GM23338 (cell line): ENCODE results near the gene COPS4. TPM values are rescaled to one million over a fixed set of nuclear protein-coding genes. Genes with fewer than 3 reads are reported as not detected.
A peak's percentile ranks its signal among the peaks of the same experiment; 100 is the strongest.
"Not testable (repeated sequence)": the region's sequence is repeated elsewhere in the genome, so short reads cannot be mapped to it uniquely, and the experiment has no call there.

Experiments
- ATAC-seq: fragments of 200-7000 bp; cut with Tn5 transposase; 3 replicates; pipeline ENCODE4 v1.9.1; 2020
- DNase-seq: peaks from one replicate; pipeline ENCODE4 v3.0.0-alpha.2; 2015; ENCODE audit warnings: low spot score
- H2AFZ ChIP-seq: fragments of 200-600 bp; sonication (generic); 2 replicates; pipeline ENCODE4 v1.8.0; 2016; ENCODE audit warnings: antibody characterized with exemption, mild to moderate bottlenecking, moderate library complexity
- H3F3A ChIP-seq: fragments of 200-600 bp; sonication (generic); replicated peaks from 2 replicates; pipeline ENCODE4 v1.8.0; 2017; ENCODE audit warnings: antibody characterized with exemption, mixed run types, low read depth
- H3K27ac ChIP-seq: fragments of 200-600 bp; sonication (generic); 2 replicates; pipeline ENCODE4 v1.6.1; 2016; ENCODE audit warnings: low read depth
- H3K27me3 ChIP-seq: fragments of 200-600 bp; sonication (generic); 2 replicates; pipeline ENCODE4 v1.8.0; 2016; ENCODE audit warnings: mild to moderate bottlenecking, mixed run types, moderate library complexity; ENCODE audit not compliant: insufficient read depth
- H3K36me3 ChIP-seq: fragments of 200-600 bp; sonication (generic); 2 replicates; pipeline ENCODE4 v1.8.0; 2016; ENCODE audit warnings: mild to moderate bottlenecking; ENCODE audit not compliant: insufficient read depth
- H3K4me1 ChIP-seq: fragments of 200-600 bp; sonication (generic); 2 replicates; pipeline ENCODE4 v1.8.0; 2016; ENCODE audit warnings: mild to moderate bottlenecking, moderate library complexity; ENCODE audit not compliant: insufficient read depth
- H3K4me2 ChIP-seq: fragments of 200-600 bp; sonication (generic); 2 replicates; pipeline ENCODE4 v1.7.1; 2017; ENCODE audit warnings: mixed run types
- H3K4me3 ChIP-seq: fragments of 200-600 bp; sonication (generic); 2 replicates; pipeline ENCODE4 v1.6.1; 2016; ENCODE audit warnings: mixed run types
- H3K79me2 ChIP-seq: fragments of 200-600 bp; sonication (generic); replicated peaks from 2 replicates; pipeline ENCODE4 v1.8.0; 2017; ENCODE audit warnings: mild to moderate bottlenecking; ENCODE audit not compliant: insufficient read depth
- H3K9me2 ChIP-seq: fragments of 200-600 bp; sonication (generic); 2 replicates; pipeline ENCODE4 v1.8.0; 2017; ENCODE audit not compliant: insufficient read depth
- H4K20me1 ChIP-seq: fragments of 200-600 bp; sonication (generic); replicated peaks from 2 replicates; pipeline ENCODE4 v1.8.0; 2017; ENCODE audit warnings: mild to moderate bottlenecking; ENCODE audit not compliant: insufficient read depth
- H3K27ac Mint-ChIP-seq: 2 replicates; pipeline ENCODE4 v1.8.0; 2020; ENCODE audit warnings: inconsistent platforms, mild to moderate bottlenecking, moderate library complexity, mixed read lengths
- H3K27me3 Mint-ChIP-seq: 3 replicates; pipeline ENCODE4 v1.8.0; 2022; ENCODE audit warnings: low read depth, mild to moderate bottlenecking, moderate library complexity, mixed read lengths, inconsistent platforms; ENCODE audit not compliant: insufficient read depth, poor library complexity
- H3K36me3 Mint-ChIP-seq: 3 replicates; pipeline ENCODE4 v1.8.0; 2021; ENCODE audit warnings: low read depth, mild to moderate bottlenecking, inconsistent platforms, moderate library complexity, mixed read lengths
- H3K4me1 Mint-ChIP-seq: 3 replicates; pipeline ENCODE4 v1.8.0; 2020; ENCODE audit warnings: mild to moderate bottlenecking, inconsistent platforms, mixed read lengths
- H3K4me3 Mint-ChIP-seq: 3 replicates; pipeline ENCODE4 v1.8.0; 2021; ENCODE audit warnings: moderate library complexity, mild to moderate bottlenecking, inconsistent platforms, mixed read lengths
- H3K9me3 Mint-ChIP-seq: 3 replicates; pipeline ENCODE4 v1.8.0; 2020; ENCODE audit warnings: moderate library complexity, mild to moderate bottlenecking, inconsistent platforms, mixed read lengths
- EZH2 ChIP-seq: fragments of 200-600 bp; sonication (generic); IDR thresholded peaks from one replicate; pipeline ENCODE4 v1.8.0; 2017; ENCODE audit warnings: antibody characterized with exemption, mild to moderate bottlenecking, low read depth; ENCODE audit not compliant: unreplicated experiment
- JUNB ChIP-seq: IDR thresholded peaks from one replicate; pipeline ENCODE4 v1.6.1; 2016; ENCODE audit warnings: antibody characterized with exemption; ENCODE audit not compliant: unreplicated experiment
- NANOG ChIP-seq: IDR thresholded peaks from 2 replicates; pipeline ENCODE4 v1.6.1; 2016; ENCODE audit warnings: antibody characterized with exemption, borderline replicate concordance
- polyA plus RNA-seq: library from polyadenylated mRNA; unstranded; fragments of >200 nt; fragmentation: Nextera tagmentation; extraction: Ambion mirVana; gene quantifications from 2 replicates; pipeline ENCODE4 v1.2.1, GENCODE V29; 2016
- total RNA-seq: library from RNA; depleted of rRNA; stranded (reverse); fragments of >200 nt; shearing (Covaris generic); gene quantifications from 2 replicates; pipeline ENCODE4 v1.2.3, GENCODE V29; 2014
- TF ChIP-seq, protein P1 (sequence below), 2 experiments: fragments of 200-600 bp in 1 of 2; sonication (generic) in 1 of 2; conservative IDR thresholded peaks; 2 replicates each; pipeline versions ENCODE4 v1.5.1 to v1.6.1; 2016 to 2017; ENCODE audit warnings: antibody characterized with exemption in 2 of 2, low read depth in 2 of 2, mild to moderate bottlenecking in 2 of 2, moderate library complexity in 1 of 2
- TF ChIP-seq, protein P2 (sequence below): IDR thresholded peaks from one replicate; pipeline ENCODE4 v1.6.1; 2018; ENCODE audit warnings: antibody characterized with exemption; ENCODE audit not compliant: unreplicated experiment

COPS4 gene
- total and polyA plus RNA-seq, 2 experiments from 2014 or later, result 23.7 to 46.6 TPM

DNA sequence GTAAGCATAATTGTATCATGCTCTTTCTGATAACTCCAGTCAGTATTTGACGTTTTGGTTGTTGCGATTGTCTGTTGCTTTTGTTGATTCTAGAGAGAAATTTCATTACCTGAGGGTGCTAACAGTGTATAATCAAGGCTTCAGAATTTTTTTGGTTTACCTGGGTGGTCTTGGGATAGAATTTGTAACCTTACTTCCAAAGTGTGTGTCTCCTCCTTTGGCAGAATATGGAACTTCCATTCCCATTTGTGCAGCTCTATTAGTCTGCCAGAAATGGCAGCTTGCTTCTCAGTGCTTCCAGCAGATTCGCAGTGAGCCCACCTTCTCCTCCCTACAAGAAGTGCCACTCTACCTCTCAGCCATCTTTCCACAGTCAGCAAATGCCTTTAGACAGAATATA is 5.3 kb downstream of the COPS4 start:
- Histone ChIP-seq H3K4me2 (no peak overlapping the region), H4K20me1 (peaks cover 6% of the 10 kb centered on the region), H3K36me3 (no peaks in the 10 kb centered on the region; the same call in 1 of the 2 replicates), H3K9me2 (no peaks in the 10 kb centered on the region), H3K4me3 (no peak overlapping the region), H3K79me2 (peaks cover 71% of the 10 kb centered on the region), H3F3A (no peaks in the 10 kb centered on the region), H2AFZ (no peak overlapping the region), H3K27me3 (no peaks in the 10 kb centered on the region), H3K4me1 (no peaks in the 10 kb centered on the region; the same call in 1 of the 2 replicates), H3K27ac (no peak overlapping the region)
- no peaks in the 10 kb centered on the region for H3K9me3 Mint-ChIP-seq
- TF ChIP-seq, protein P1, sequence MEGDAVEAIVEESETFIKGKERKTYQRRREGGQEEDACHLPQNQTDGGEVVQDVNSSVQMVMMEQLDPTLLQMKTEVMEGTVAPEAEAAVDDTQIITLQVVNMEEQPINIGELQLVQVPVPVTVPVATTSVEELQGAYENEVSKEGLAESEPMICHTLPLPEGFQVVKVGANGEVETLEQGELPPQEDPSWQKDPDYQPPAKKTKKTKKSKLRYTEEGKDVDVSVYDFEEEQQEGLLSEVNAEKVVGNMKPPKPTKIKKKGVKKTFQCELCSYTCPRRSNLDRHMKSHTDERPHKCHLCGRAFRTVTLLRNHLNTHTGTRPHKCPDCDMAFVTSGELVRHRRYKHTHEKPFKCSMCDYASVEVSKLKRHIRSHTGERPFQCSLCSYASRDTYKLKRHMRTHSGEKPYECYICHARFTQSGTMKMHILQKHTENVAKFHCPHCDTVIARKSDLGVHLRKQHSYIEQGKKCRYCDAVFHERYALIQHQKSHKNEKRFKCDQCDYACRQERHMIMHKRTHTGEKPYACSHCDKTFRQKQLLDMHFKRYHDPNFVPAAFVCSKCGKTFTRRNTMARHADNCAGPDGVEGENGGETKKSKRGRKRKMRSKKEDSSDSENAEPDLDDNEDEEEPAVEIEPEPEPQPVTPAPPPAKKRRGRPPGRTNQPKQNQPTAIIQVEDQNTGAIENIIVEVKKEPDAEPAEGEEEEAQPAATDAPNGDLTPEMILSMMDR (conservative IDR thresholded peaks at IDR 0.05; ENCODE audit: low read depth in 2 of 2), result 0 out of 4 replicates have a peak, but pooled peaks of 1 of the 2 experiments have one; percentile 6
- TF ChIP-seq NANOG, result no peak
- TF ChIP-seq EZH2, result no peak
- no peak overlapping the region for H3K27ac Mint-ChIP-seq
- ATAC-seq, result no peak
- no peaks in the 10 kb centered on the region for H3K36me3 Mint-ChIP-seq
- peak; percentile 12 for DNase-seq
- H3K4me1 Mint-ChIP-seq, result no peaks in the 10 kb centered on the region; the same call in 2 of the 3 replicates
- no peak overlapping the region for H3K4me3 Mint-ChIP-seq
- no peaks in the 10 kb centered on the region for H3K27me3 Mint-ChIP-seq

DNA sequence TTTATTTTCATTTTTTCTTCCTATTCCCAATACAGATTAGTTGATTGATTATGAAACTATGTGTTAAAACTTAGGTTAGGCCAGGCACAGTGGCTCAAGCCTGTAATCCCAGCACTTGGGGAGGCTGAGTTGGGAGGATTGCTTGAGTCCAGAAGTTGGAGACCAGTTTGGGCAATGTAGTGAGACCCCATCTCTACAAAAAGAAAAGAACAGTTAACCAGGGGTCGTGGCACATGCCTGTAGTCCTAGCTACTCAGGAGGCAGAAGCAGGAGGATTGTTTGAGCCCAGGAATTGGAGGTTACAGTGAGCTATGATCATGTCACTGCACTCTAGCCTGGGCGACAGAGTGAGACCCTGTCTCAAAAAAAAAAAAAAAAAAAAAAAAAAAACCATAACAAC is 8.2 kb downstream of the COPS4 start:
- not testable (repeated sequence) for H3K4me3 ChIP-seq, H3K9me3 Mint-ChIP-seq, H3K4me1 ChIP-seq, ATAC-seq, H2AFZ ChIP-seq, H3K27me3 Mint-ChIP-seq, H3F3A ChIP-seq, H3K4me3 Mint-ChIP-seq, H3K27ac ChIP-seq, H3K27ac Mint-ChIP-seq, H3K36me3 Mint-ChIP-seq, DNase-seq, H3K27me3 ChIP-seq, H3K4me1 Mint-ChIP-seq, H3K9me2 ChIP-seq, H3K36me3 ChIP-seq, H3K4me2 ChIP-seq, H4K20me1 ChIP-seq
- H3K79me2 ChIP-seq, result peaks cover 42% of the 10 kb centered on the region

DNA sequence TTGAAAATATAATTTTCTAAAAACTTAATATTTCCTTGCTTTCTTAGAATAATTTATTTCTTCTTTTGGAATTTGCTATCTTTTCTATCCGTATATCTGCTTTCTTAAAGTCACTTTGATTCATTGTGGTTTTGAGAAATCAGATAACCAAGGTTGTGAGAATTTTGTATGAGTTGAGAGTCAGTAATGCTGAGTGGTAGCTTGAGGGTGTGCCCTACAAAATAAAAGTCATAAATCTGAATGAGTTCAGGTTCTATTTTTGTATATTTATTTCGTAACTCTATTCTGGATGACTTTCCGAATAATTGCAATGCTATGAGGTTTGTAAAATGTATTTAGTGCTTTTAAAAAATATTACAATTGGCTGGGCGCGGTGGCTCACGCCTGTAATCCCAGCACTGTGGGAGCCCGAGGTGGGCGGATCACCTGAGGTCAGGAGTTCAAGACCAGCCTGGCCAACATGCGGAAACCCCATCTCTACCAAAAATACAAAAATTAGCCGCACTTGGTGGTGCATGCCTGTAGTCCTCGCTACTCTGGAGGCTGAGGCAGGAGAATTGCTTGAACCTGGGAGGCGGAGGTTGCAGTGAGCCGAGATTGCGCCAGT is 8.9 kb downstream of the COPS4 start:
- Mint-ChIP-seq H3K9me3 (no peaks in the 10 kb centered on the region), H3K4me1 (no peaks in the 10 kb centered on the region), H3K4me3 (no peak overlapping the region), H3K36me3 (no peaks in the 10 kb centered on the region), H3K27me3 (no peaks in the 10 kb centered on the region), H3K27ac (no peak overlapping the region)
- Histone ChIP-seq H3K9me2 (no peaks in the 10 kb centered on the region), H4K20me1 (peaks cover 6% of the 10 kb centered on the region), H3K27ac (no peak overlapping the region), H2AFZ (no peak overlapping the region), H3F3A (no peaks in the 10 kb centered on the region), H3K27me3 (no peaks in the 10 kb centered on the region), H3K79me2 (peaks cover 34% of the 10 kb centered on the region), H3K4me1 (no peaks in the 10 kb centered on the region), H3K4me3 (no peak overlapping the region), H3K36me3 (no peaks in the 10 kb centered on the region; the same call in 1 of the 2 replicates), H3K4me2 (no peak overlapping the region)
- TF ChIP-seq, protein P1 (conservative IDR thresholded peaks at IDR 0.05; ENCODE audit: low read depth in 2 of 2), result no peak
- TF ChIP-seq, protein P2, sequence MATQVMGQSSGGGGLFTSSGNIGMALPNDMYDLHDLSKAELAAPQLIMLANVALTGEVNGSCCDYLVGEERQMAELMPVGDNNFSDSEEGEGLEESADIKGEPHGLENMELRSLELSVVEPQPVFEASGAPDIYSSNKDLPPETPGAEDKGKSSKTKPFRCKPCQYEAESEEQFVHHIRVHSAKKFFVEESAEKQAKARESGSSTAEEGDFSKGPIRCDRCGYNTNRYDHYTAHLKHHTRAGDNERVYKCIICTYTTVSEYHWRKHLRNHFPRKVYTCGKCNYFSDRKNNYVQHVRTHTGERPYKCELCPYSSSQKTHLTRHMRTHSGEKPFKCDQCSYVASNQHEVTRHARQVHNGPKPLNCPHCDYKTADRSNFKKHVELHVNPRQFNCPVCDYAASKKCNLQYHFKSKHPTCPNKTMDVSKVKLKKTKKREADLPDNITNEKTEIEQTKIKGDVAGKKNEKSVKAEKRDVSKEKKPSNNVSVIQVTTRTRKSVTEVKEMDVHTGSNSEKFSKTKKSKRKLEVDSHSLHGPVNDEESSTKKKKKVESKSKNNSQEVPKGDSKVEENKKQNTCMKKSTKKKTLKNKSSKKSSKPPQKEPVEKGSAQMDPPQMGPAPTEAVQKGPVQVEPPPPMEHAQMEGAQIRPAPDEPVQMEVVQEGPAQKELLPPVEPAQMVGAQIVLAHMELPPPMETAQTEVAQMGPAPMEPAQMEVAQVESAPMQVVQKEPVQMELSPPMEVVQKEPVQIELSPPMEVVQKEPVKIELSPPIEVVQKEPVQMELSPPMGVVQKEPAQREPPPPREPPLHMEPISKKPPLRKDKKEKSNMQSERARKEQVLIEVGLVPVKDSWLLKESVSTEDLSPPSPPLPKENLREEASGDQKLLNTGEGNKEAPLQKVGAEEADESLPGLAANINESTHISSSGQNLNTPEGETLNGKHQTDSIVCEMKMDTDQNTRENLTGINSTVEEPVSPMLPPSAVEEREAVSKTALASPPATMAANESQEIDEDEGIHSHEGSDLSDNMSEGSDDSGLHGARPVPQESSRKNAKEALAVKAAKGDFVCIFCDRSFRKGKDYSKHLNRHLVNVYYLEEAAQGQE, result no peak
- TF ChIP-seq JUNB, result no peak
- no peak for ATAC-seq
- DNase-seq, result no peak
